GM12872 (cell line): Measurements from ENCODE around the gene BANK1.

Source experiments
- CTCF ChIP-seq: IDR thresholded peaks from 3 replicates; pipeline ENCODE4 v1.5.1; 2011; ENCODE audit warnings: low read depth, mild to moderate bottlenecking, low read length, moderate library complexity; ENCODE audit not compliant: insufficient read depth

BANK1 gene

GRCh38 chr4:101807351-101807750 is 16.8 kb downstream of the BANK1 start:
- no peak for TF ChIP-seq CTCF

- no peak for TF ChIP-seq CTCF
Observed at GRCh38 chr4:101813604-101814003, 23.1 kb downstream of the BANK1 start.

GRCh38 chr4:101818362-101818761 is 27.8 kb downstream of the BANK1 start:
- no peak for TF ChIP-seq CTCF

- no peak for TF ChIP-seq CTCF
Observed at GRCh38 chr4:101823864-101824263, 33.3 kb downstream of the BANK1 start.

GRCh38 chr4:101824500-101824899 is 34.0 kb downstream of the BANK1 start:
- TF ChIP-seq CTCF = no peak

GRCh38 chr4:101825953-101826352 is 35.4 kb downstream of the BANK1 start:
- no peak for TF ChIP-seq CTCF

GRCh38 chr4:101831816-101832215 is 41.3 kb downstream of the BANK1 start:
- TF ChIP-seq CTCF = no peak

- no peak for TF ChIP-seq CTCF
Observed at GRCh38 chr4:101833480-101833879, 43.0 kb downstream of the BANK1 start.
